ENCODE measurements around the gene ENTPD3.

ENTPD3 gene, protein sequence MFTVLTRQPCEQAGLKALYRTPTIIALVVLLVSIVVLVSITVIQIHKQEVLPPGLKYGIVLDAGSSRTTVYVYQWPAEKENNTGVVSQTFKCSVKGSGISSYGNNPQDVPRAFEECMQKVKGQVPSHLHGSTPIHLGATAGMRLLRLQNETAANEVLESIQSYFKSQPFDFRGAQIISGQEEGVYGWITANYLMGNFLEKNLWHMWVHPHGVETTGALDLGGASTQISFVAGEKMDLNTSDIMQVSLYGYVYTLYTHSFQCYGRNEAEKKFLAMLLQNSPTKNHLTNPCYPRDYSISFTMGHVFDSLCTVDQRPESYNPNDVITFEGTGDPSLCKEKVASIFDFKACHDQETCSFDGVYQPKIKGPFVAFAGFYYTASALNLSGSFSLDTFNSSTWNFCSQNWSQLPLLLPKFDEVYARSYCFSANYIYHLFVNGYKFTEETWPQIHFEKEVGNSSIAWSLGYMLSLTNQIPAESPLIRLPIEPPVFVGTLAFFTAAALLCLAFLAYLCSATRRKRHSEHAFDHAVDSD

DNA sequence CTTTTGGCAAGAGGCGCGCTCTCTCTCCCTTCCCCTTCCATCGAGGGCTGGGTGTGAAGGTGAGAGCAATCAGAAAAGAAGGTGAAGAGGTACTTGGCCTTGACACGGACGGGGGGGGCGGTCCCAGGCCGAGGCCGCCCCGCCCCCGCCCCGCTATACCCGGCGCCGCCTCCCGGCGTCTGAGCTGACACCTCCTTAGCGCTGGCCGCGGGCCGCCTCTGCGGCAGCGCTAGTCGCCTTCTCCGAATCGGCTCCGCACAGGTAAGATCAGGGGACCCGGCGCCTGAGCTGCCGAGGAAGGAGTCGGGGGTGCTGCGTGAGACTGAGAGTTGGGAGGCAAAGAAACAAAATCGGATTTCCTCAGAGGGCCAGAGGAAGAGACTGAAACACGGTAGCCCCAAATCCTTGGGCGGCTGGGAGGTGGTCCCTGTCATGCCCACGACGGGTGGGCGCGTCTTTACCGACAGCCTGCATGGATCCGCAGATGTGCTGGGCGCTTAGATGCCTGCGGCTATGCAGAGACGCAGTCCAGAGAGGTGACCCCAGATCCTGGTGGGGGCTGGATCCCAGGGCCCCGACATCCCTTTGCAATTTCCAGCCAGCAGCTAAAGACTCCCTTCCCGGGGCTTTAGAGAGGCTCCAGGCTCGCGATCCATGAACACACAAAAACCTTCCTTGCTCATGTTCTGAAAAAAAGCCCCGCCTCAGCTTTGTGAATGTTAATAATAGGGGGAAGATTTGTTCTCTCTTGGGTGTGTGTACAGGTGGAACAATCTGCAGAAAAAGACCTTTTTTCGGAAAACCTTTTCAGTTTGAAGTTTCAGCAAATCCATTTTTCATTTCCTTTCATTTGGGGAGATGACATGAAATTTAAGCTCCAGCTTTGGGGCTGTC is at the start of gene ENTPD3:
Gene ENTPD3 (plus strand): TSS at position 184 of the 894 bp plus-strand sequence. CDS start 874 bp downstream, outside the sequence.
- DNase-seq, result no peak

DNA sequence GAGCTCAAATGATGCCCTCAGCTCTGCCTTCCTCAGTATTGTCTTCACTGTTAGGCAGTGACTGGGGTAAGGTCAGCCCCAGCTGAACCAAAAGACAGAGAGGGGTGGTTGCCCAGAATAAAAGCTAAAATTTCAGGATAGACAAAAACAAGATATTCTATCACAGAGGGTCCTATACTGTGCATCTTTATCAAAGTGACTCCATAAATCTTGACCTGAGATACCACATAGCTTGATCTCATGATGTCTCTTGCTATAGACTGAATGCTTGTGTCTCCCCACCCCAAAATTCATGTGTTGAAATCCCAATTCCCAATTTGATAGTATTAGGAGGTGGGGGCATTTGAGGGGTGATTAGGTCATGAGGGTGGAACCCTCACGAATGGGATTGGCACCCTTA is 47.1 kb upstream of the ENTPD3 start:
- no peak for DNase-seq

DNA sequence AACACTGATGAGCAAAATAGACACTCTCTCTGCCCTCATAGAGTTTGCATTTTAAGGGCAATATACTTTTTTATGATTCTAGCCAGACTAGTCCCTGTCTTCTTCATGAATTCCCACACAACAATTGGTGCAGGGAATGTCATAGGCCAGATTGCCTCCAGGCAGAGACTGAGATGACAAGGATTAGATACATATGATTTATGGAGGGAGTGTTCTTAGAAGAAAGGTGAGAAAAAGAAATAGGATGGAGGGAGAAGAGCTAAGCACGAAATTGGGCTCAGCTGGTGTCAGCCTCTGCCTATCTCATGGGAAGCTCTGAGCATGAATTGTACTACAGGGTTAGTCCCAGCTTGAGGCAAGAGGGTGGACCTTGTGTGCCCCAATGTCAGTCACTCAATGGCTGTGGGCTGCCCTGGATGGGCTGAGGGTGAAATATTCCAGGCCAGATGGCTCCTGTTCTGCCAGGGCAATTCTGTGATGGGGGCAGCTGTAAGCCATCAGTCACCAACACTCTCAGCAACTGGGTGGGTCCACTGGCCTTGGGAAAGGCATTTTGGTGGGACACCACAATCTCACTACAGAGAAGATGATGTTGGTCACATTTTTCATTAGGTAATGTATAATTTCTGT is 46.3 kb upstream of the ENTPD3 start:
- DNase-seq, result no peak

DNA sequence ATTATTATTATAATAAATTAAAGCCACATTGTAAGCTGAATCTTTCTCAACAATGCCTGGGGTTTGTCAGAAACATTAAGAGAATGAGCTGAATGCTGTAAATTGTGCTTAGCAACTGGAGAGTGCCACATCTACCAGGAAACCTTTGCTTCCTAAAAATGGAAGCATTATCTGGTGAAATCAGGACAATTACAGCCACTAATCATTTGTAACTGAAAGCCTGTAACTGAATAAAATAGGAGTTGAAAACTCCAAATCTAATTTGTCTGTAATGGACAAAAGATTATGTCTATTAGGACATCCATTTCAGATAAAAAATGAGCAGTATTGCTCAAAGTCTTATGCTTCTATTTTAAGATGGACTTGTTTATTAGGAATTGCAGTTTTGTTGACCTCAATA is 45.3 kb upstream of the ENTPD3 start:
- DNase-seq, result no peak

DNA sequence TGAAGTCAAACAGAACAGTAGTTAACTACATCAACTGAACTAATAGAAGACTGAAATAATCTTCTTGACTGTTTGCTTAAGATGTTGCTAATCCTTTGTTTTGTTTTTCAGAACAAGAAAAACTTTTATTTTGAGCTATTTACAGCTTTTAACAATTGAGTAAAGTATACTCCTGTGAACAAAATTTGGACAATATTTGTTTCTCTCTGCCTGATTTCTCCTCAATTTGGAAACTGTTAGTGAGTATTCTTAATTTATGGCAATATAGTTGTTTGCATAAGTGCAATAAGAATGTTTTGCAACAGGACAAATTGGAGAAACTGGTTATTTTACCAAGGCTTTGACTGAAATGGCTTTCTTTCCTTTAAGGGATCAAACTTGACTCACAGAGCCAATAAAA is 36.5 kb upstream of the ENTPD3 start:
- no peak for DNase-seq

DNA sequence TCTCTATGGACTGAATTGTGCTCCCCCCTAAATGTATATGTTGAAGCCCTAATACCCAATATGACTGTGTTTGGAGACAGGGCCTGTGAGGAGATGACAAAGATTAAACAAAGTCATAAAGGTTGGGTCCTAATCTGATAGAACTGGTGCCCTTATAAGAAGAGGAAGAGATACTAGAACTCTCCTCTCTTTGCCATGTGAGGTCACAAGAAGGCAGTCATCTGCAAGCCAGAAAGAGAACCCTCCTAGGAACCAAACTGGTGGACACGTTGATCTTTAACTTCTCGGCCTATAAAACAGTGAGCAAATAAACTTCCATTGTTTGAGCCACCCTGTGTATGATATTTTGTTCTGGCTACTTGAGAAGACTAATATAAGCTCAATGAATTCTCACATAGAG is 31.6 kb upstream of the ENTPD3 start:
- no peak for DNase-seq

DNA sequence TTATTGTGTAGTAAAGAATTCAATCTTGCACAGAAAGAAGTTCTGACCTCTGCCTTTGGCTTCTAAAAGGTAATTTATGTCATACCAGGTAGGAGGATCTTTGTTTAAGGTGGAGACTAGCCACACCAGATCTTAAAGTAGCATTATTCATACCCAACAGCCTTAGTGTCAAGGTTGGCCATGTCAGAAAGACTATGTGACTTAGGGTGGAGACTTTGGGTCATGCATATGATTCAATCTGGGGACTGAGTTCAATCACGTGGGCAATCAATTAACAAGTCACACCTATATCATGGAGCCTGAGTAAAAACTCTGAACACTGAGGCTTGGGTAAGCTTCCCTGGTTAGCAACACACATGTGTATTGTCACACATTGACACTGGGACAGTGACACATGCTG is 28.5 kb upstream of the ENTPD3 start:
- no peak for DNase-seq

DNA sequence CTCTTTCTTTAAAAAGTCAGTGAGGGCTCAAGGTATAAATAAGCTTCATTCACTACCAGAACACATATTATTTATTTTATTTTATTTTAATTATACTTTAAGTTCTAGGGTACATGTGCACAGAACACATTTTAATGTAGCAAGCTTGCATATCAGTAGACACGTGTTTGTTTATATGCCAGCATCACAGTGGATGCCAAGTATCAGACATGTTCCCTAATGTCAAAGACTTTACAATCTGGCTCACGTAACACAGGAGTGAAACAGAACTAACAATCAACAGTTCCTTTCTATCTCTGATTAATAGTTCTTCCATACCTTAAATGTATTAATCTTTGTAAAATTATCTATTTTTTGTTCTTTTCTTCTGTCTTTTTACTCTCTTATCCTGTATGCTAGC is 23.3 kb upstream of the ENTPD3 start:
- DNase-seq, result no peak

DNA sequence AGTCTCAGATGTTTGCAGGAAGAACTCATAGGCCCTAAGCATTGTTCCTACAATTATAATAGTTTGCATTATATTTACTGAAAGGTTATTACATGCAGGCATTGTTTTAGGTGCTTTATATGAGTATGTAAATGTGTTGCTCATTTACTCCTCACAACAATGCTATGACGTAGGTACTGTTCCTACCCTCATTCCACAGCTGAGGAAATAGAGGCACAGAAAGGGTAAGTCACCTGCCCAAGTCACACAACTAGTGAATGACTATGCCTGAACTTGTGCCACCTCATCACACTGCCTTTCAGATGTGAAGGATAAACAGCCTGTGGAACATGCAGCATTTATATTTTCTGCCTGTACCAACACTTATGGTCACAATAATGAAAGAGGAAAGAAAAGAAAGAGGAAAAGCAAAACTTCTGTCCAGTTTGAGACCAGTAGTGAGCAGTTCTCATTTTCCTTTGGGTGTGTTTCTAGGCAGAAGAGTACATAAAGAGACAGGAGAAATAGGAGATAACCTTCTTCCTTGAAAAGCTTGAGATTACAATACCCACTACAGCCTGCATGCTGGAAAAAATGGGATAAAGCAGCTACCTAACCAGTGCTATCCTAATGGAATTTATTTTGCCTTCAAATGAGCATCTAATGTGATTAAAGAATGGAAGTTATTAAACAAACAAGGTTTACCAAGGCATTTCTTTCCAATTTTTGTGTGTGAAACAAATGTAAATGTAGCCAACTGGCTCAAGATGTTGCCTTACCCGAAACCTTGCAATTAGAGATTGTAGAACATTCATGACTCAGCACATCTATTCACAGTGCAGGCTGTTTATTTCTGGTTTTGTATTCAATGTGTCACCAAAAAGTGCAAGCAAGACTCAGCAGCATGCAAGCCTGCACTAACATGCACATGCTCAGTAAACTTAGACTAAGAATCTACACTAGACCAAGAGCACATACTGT is 20.5 kb upstream of the ENTPD3 start:
- DNase-seq, result peak; percentile 53

DNA sequence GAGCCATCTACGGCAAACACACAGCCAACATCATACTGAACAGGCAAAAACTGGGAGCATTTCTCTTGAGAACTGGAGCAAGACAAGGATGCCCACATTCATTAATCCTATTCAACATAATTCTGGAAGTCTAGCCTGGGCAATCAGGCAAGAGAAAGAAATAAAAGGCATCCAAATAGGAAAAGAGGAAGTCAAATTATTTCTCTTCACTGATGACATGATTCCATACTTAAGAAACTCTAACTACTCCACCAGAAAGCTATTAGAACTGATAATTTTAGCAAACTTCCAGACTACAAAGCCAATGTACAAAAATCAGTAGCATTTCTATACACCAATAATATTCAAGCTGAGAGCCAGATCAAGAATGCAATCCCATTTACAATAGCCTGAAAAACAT is 17.3 kb upstream of the ENTPD3 start:
- DNase-seq, result no peak

DNA sequence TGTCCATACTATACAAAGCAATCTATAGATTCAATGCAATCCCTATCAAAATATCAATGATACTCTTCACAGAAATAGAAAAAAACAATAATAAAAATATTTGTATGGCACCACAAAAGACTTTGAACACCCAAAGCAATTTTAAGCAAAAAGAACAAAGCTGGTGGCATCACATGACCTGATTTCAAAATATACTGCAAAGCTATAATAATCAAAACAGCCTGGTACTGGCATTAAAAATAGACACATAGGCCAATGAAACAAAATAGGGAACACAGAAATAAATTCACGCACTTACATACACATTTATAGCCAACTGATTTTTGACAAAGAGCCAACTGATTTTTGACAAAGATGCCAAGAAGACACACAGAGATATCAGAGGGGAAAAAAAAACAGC is 9.2 kb upstream of the ENTPD3 start:
- no peak for DNase-seq

DNA sequence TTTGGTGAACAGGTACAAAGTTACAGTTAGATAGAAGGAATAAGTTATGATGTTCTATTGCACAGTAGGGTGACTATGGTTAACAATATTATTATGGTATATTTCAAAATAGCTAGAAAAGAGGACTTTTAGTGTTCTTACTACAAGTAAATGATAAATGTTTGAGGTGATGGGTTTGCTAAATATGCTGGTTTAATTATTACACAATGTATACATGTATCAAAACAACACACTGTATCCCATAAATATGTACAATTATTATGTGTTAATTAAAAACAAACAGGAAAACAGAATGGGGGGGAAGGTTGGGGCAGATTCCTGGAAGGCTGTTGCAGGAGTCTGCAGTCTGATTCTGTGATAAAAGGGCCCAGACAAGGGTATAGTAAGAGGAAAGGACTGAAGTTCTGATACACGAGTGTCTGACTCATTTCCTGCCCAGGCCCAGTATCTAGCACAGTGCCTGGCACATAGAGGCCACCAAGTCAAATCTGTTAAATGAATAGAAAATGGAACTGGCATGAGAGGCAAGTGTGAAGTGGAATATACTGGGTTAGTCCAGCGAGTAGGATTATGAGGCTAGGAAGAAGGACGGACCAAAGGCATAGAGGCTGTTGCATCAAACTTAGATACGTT is 7.2 kb upstream of the ENTPD3 start:
- no peak for DNase-seq

DNA sequence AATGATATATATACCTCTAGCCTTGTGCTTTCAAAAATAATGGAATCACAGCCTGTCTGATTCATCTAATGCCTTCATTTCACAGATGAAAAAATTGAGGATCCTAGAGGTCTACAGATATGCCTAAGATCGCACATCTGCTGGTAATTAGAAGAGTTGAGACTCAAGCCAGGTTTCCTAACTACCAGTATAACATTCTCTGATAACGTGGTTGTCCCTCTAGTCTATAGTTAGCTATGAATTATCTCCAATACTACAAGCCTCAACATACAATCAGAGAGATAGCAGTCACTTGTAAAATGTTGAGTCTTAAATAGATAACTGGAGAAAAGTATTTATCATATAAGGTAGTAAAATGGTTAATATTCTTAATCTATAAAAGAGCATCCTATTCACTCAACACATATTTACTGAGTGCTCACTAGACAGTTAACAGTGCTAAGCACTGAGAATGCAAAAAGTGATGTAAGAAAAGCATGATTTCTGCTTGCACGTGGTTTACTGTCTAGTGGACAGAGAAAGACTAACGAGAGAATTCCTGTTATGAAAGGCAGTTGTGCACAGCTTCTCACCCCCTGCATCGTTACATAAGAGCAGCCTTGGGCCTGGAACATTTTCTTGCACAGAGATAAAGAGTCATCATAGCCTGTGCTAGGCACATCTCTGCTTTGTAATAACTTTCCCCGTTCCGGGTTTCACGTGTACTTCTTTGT is 4.9 kb upstream of the ENTPD3 start:
- no peak for DNase-seq

DNA sequence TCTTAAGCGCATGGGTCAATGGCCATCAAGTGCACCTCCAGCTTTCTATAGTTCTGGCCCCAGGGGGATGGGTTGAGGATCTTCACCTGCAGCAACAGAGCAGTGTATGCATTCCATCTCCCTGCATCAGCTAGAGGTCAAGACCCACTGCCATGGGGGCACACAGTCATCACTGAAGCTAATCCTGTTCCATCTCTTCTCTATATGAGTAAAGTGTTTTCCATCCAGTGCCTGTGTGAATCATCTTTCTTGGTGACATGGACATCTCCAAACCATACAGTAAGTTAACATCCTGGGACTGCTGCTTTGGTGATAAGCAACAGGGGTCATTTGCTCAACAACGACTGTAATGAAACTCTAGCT is 4.4 kb upstream of the ENTPD3 start:
- no peak for DNase-seq

DNA sequence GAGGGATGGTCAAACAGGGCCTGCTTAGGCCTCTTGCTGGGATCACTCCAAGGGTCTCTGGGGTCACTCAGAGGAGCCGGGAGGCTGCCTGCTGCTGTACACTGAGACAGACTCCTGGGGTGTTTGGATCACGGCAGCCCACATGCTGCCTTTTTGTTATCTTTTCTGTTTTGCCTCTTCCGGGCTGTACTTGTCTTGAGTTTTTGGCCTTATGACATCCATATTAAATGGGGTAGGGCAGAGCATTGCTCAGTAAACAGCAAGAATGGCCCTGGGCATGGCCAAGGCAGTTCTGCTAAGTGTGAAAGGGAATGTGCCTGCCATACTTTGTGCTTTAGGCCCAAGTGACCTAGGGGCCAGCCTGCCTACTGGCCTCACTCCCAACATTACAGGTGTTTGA is 771 bp upstream of the ENTPD3 start:
- no peak for DNase-seq

DNA sequence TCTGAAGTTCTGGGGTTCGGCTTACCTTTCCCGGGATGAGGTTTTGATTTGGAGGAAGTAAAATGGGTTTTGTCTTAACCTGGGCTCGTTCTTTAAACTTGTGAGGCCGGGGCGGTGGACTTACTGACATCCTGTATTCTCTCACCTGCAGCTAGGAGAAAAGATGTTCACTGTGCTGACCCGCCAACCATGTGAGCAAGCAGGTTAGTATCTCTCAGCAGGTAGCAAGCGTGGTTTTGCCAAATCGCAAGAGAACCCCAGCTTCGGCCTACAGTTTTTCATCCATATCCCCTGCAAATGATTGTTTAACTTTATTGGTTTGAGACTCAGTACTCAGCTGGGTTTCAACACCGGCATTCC is 891 bp downstream of the ENTPD3 start:
- DNase-seq, result no peak

DNA sequence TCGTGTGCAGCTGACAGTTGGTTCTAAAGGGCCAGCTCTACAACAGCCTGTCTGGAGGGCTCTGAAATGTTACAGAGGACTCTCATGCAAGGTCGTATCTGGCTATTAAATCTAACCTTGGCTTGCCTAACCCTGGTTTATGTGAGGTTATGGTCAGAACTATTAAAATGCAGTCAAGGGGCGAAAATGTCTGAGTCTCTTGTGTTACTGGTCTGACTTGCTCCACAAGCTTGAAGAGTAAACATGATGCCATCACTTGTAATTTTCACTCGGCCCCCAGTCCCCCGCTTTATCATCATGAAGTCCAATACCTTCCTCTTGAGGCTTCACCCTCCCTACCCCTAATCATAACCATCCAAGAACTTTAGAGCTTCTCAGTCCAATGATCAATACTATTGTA is 9.4 kb downstream of the ENTPD3 start:
- no peak for DNase-seq

DNA sequence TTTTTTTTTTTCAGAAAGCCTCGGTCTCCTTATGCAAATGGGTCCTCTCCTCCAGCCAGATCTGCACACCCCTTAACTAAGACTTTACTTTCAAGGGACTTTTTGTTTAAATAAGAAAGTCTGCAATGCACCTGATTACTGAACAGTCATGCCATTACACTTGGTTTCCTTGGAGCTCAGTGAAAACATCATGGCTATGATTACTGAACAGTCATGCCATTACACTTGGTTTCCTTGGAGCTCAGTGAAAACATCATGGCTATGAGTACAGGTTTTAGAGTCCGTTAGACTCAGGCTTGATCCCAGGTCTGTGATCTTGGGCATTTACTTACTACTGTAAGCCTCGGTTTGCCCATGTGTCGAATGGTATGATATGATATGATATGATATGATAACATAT is 10.1 kb downstream of the ENTPD3 start:
- DNase-seq, result no peak

DNA sequence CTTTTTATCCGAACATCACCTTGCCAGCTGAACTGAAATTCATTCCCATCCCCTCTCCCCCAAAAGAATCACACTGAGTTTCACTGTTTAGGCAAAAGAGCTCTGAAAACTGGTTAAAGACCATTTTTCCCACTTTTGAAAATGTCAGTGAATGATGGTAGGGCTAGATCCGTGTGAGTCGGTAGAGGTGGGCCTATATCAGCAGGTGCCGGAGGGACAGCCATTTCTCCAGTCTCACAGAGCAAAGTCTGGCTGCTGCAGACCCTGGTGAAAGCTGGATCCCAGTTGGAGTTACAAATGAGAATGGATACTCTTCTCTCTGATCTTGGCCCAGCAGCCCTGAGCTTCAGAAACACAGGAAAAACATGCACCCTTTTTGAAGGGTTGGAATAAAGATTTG is 10.9 kb downstream of the ENTPD3 start:
- DNase-seq, result no peak

DNA sequence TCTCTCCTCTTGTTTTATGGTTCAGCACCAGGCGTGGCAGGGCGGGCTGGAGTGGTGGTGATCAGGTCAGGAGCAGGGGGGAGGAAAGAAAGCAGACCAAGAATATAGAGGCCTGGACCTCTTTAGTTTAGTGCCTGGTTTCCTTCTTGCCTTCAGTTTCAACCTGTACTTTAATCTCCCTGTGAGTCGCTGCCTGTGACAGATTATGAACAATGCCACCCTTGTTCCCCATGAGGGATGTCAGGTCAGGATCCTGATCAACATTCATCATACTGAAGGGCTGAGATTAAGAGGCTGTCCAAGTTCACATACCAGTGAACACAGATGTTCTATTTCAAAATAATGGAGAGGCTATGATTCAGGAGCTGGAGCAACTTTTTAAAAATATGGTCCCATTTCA is 11.4 kb downstream of the ENTPD3 start:
- DNase-seq, result no peak

DNA sequence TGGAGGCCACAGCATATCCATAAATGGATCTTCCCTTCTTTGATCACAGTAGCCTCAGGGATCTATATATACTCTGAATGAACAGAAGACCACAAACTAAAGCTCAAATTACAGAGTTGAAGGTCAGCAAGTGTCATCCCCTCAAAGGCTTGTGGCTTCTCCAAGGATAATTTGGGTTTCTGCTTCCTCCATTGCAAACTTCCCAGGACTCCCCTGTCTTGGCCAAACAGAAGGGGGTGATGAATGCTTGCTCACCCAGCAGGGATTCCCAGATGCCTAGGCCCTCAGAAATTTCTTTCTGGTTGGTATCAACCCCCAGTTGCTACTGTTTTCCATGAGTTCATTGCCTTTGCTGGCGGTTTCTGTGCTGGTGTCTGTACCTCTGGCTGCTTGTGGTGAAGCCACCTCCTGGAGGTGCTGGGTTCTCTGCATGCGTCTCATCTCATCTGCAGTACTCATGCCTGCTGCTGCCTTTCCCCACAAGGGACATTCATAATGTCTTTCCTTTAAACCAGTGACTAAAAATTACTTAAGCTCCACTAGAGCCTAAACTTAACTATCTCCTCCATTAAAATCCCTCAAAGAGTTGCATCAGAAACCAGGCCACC is 17.7 kb downstream of the ENTPD3 start:
- no peak for DNase-seq

Measured in RPMI8226 (cell line).